Left kidney (tissue), 2 donors: ENCODE data around the gene OTOP1. TPM values are rescaled to one million over a fixed set of nuclear protein-coding genes. Genes with fewer than 3 reads are reported as not detected.
A peak's percentile ranks its signal among the peaks of the same experiment; 100 is the strongest.
"Not testable (repeated sequence)": the region's sequence is repeated elsewhere in the genome, so short reads cannot be mapped to it uniquely, and the experiment has no call there.

Experiments
- DNase-seq: peaks from one replicate; pipeline ENCODE4 v3.0.0-alpha.2; 2013
- polyA plus RNA-seq: library from polyadenylated mRNA; unstranded; fragments of 120-200 nt; gene quantifications from one replicate; pipeline ENCODE4 v1.2.1, GENCODE V29; 2013; ENCODE audit not compliant: insufficient read length

OTOP1 gene
- polyA plus RNA-seq, 1 donor, result not detected

DNA sequence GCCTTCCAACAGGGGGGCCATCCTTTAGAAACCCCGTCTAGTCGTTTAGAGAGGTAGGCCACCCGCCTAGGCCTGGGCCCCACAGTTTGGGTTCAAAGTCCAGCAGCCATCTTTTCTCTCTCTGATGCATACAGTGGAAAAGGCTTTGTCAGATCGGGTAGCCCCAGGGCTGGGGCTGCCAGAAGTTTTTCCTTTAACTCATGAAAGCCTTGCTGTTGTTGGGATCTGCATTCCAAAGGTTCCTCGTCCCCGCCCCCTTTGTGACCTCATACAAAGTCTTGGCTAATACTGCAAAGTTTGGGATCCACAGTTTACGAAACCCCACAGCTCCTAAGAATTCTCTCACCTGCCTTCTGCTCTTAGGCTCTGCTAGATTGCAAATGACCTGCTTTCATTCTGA is 64.5 kb downstream of the OTOP1 start:
- DNase-seq, result not testable (repeated sequence)

DNA sequence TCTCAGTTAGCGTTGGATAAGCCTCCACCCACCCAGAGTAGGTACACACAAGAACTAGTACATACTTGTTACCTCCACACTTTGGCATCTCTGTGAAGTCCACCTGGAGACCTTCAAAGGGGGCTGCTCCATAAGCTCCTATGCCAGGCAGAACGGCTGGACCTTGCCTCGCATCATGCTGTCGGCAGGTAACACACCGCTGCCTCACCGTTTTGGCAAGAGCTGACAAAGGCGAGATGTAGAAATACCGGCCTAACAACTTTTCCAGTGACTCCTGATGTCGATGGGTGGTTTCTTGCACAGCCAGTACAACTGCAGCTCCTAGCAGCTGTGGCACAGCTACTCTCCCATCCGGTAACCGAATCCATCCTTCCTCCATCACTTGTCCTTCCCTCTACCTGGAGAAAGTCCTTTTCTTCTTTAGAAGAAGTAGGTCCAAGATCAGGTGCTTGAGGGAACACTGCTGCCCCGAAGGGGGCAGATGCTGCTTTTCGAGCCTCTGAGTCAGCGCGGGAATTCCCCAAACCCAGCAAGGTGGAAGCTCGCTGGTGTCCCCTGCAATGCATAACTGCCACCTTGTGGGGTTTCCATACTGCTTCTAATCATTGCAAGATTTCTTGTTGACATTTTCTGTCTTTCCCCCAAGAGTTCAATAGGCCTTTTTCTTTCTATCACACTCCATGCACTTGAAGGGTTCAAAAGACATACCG is 65.6 kb downstream of the OTOP1 start:
- DNase-seq, result peak; percentile 21

DNA sequence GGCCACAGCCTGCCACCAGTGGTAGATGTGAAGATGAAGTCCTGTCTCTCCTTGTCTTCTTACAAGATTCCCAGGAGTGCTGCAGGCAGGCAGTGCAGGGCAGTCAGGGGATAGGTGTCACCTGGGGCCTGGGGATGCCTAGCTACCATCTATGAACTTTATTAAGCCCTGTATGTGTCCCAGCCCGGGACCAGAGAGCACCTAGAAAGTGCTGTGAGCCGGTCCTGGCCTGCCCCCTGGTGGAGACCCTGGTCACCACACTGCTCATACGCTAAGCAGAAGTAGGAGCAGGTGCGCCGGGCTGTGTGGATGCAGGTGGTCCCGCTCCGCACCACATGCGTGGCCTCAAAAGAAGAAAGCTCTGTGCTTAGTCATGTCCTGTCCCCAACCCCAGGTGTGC is 81.1 kb downstream of the OTOP1 start:
- DNase-seq, result not testable (repeated sequence)

DNA sequence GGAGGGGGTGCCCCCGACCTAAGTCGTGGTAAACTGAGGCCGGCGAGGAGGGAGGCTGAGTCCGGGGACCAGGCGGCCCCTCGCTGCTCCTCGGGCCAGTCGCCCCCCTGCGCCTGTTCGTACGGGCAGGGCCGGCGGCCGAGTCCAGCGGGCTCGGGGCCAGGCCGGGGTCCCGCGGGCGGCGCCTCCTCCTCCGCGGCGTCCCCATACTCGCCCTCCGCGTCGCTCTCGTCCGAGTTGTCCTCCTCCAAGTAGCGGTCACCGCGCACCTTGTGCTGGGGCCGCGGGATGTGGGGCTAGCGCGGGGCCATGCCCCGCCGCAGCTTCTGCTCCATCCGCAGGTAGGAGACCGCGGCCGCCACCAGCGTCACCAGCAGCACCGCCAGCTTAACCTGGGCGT is 83.4 kb downstream of the OTOP1 start:
- DNase-seq, result not testable (repeated sequence)

DNA sequence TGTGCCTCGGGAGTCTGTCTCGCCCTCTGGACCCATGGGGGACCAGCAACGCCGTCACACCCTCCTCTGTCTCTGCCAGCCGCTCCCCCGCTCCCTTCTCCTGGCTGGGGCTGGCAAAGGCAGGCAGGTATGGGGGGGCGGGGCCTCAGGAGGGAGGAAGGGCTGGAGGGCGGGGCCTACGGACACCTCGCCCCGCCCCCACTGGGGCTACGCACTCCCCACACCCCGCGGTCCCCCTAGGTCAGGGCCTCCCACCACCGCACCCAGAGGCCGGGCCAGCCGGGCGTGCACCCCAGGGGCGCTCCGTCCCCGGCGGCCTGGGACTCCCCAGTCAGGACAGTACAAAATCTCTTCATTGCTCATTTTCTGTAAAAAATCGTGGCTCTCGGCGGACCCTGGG is 84.0 kb downstream of the OTOP1 start:
- not testable (repeated sequence) for DNase-seq

DNA sequence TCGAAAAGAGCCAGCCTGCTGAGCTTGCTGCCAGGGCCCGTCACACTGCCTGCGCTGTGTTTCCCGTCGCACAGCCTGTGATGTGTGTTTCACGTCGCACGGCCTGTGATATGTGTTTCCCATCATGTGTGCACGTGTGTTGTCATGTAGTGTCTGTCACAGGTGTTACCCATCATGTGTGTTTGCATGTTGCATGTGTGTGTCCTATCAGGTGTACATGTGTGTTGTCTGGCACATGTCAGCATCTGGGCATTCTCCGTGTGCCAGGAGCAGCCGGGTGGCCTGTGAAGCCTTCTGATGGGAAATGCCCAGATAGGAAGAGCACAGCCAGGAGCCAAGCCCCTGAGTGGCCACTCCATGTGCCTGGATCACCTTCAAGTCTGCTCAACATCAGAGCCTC is 85.5 kb downstream of the OTOP1 start:
- not testable (repeated sequence) for DNase-seq

Other genes with a start within 250 kb of the OTOP1 start
- gene TMEM128, start 21.3 kb upstream of the OTOP1 start, polyA plus RNA-seq, result 49.6 TPM
- 19.8 TPM for gene LYAR, start 63.2 kb upstream of the OTOP1 start, polyA plus RNA-seq
- gene ZBTB49, start 63.3 kb upstream of the OTOP1 start, polyA plus RNA-seq, result 8.5 TPM
- gene NSG1, start 160.2 kb upstream of the OTOP1 start, polyA plus RNA-seq, result 4.9 TPM